ENCODE measurements around the gene SNX1. TPM values are rescaled to one million over a fixed set of nuclear protein-coding genes. Genes with fewer than 3 reads are reported as not detected.

SNX1 gene
- total RNA-seq, 3 donors from 2014 or later (not counting 1 experiment from before 2014, with no cell fraction given), result 110 to 141 (median 111) TPM

DNA sequence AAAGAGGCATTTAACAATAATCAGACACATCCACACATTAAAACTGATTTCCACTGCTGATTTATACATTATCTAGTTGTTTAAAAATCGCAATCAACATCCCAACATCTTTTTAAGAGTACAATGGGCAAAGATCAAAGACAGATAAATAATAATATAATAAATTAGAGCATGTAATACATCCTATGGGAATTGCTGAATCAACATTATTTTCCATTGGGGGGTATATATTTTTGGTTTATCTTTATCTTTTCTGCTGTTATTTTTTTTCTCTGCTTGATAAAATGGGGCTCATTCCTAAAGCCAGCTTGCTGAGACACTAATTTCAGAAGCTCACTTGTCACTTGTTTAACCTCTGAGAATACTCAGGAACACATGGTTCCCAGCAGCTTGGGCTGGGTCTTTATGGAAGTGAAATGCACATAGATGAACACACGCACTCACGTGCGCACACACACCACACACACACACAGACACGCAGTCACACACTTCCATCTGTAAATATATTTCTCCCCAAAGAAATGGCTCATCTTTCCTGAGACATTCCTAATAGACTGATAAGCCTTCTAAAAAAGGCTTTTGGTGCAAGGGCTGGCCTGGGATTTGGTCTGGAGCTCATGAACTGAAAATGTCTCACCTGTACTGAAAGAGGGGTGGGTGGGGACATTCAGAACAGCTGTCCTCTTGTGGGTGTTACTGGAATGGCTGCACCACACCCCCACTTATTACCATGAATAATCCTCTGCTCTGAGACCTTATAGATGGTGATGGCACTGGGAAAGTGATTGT, 70.5 kb downstream of the SNX1 start:
- no peak overlapping the region for H3K4me3 ChIP-seq (ENCODE audit: low read length)
- no peak overlapping the region for H3K27ac ChIP-seq (ENCODE audit: low read length)
- Mint-ChIP-seq H3K27me3 (ENCODE audit: low read depth in 2 of 2) (no peaks in the 10 kb centered on the region), H3K36me3 (no peaks in the 10 kb centered on the region), H3K27ac (no peak overlapping the region), H3K4me3 (no peak overlapping the region), H3K9me3 (no peaks in the 10 kb centered on the region), H3K4me1 (peaks cover 21 to 23% of the 10 kb centered on the region in 2 donors)
- no peaks in the 10 kb centered on the region for H3K27me3 ChIP-seq (ENCODE audit: control insufficient read depth, insufficient read depth, low read length)
- DNase-seq, result no peak
- no peaks in the 10 kb centered on the region for H3K9me3 ChIP-seq (ENCODE audit: control insufficient read depth, insufficient read depth, low read length)
- TF ChIP-seq, protein P1, sequence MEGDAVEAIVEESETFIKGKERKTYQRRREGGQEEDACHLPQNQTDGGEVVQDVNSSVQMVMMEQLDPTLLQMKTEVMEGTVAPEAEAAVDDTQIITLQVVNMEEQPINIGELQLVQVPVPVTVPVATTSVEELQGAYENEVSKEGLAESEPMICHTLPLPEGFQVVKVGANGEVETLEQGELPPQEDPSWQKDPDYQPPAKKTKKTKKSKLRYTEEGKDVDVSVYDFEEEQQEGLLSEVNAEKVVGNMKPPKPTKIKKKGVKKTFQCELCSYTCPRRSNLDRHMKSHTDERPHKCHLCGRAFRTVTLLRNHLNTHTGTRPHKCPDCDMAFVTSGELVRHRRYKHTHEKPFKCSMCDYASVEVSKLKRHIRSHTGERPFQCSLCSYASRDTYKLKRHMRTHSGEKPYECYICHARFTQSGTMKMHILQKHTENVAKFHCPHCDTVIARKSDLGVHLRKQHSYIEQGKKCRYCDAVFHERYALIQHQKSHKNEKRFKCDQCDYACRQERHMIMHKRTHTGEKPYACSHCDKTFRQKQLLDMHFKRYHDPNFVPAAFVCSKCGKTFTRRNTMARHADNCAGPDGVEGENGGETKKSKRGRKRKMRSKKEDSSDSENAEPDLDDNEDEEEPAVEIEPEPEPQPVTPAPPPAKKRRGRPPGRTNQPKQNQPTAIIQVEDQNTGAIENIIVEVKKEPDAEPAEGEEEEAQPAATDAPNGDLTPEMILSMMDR (IDR thresholded peaks at IDR 0.05), result no peak
- WGBS (ENCODE audit: insufficient coverage), result 95% methylated on average over 4 of the region's 5 CpGs
- peaks cover 1% of the 10 kb centered on the region for H3K36me3 ChIP-seq (ENCODE audit: control insufficient read depth, insufficient read depth, low read length)
- intact Hi-C loops (cut with micrococcal nuclease), result no loop called here
- peaks cover 22% of the 10 kb centered on the region for H3K4me1 ChIP-seq (ENCODE audit: control insufficient read depth, insufficient read depth, low read length)
- no peak for ATAC-seq

DNA sequence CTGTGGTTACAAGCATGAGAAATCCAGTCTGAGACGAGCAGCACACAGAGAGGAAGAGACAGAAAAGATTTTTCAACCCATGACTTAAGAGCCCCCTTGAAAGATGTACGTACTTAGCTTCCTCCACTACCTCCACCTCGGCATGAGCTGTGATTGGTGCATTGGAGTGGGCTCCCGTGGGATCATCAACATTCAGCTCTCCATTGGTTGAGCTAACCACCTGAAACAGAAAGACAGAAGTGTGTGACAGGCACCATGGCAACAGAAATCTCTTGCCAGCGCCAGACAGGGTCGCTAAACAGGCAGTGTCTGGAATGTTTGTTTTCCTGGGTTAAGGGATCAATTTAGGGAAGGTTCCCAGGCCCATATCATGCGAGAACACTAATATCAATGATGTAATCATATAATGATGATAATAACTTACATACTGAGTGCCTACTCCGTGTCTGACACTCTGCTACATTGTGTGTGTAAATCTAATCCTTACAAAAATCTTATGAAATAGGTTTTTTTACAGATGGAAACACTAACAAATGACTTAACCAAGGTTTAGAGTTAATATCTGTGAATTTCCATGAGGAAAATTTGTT, 84.5 kb downstream of the SNX1 start:
- H3K36me3 Mint-ChIP-seq, result peaks cover 18% of the 10 kb centered on the region
- Histone ChIP-seq H3K27me3 (ENCODE audit: control insufficient read depth, insufficient read depth, low read length) (no peaks in the 10 kb centered on the region), H3K27ac (ENCODE audit: low read length) (peak overlapping the region; percentile 50), H3K4me1 (ENCODE audit: control insufficient read depth, insufficient read depth, low read length) (no peaks in the 10 kb centered on the region), H3K36me3 (ENCODE audit: control insufficient read depth, insufficient read depth, low read length) (peaks cover 23% of the 10 kb centered on the region), H3K9me3 (ENCODE audit: control insufficient read depth, insufficient read depth, low read length) (no peaks in the 10 kb centered on the region), H3K4me3 (ENCODE audit: low read length) (no peak overlapping the region)
- H3K27ac Mint-ChIP-seq, result no peak overlapping the region
- TF ChIP-seq, protein P1 (IDR thresholded peaks at IDR 0.05), result no peak
- no peak for ATAC-seq
- no peaks in the 10 kb centered on the region for H3K27me3 Mint-ChIP-seq (ENCODE audit: low read depth in 2 of 2)
- DNase-seq, result no peak
- no peaks in the 10 kb centered on the region for H3K4me1 Mint-ChIP-seq
- 67% methylated on average over 5 of the region's 8 CpGs for WGBS (ENCODE audit: insufficient coverage)
- H3K4me3 Mint-ChIP-seq, result no peak overlapping the region
- no peaks in the 10 kb centered on the region for H3K9me3 Mint-ChIP-seq
- intact Hi-C loops (cut with micrococcal nuclease), result no loop called here

GRCh38 chr15:64182859-64183370, 87.1 kb downstream of the SNX1 start:
- Histone ChIP-seq H3K4me3 (ENCODE audit: low read length) (no peak overlapping the region), H3K4me1 (ENCODE audit: control insufficient read depth, insufficient read depth, low read length) (no peaks in the 10 kb centered on the region), H3K27ac (ENCODE audit: low read length) (no peak overlapping the region), H3K36me3 (ENCODE audit: control insufficient read depth, insufficient read depth, low read length) (peaks cover 17% of the 10 kb centered on the region), H3K9me3 (ENCODE audit: control insufficient read depth, insufficient read depth, low read length) (no peaks in the 10 kb centered on the region), H3K27me3 (ENCODE audit: control insufficient read depth, insufficient read depth, low read length) (no peaks in the 10 kb centered on the region)
- Mint-ChIP-seq H3K9me3 (no peaks in the 10 kb centered on the region), H3K27me3 (ENCODE audit: low read depth in 2 of 2) (no peaks in the 10 kb centered on the region), H3K4me3 (no peak overlapping the region), H3K27ac (no peak overlapping the region), H3K4me1 (no peaks in the 10 kb centered on the region), H3K36me3 (peaks cover 11% of the 10 kb centered on the region)
- TF ChIP-seq, protein P1 (IDR thresholded peaks at IDR 0.05), result no peak
- ATAC-seq (no peak), DNase-seq (no peak)
- intact Hi-C loops (cut with micrococcal nuclease), result no loop called here
- WGBS (ENCODE audit: insufficient coverage), result 94% methylated on average over 4 of the region's 4 CpGs

Data from natural killer cell (primary cell).